WERI-Rb-1 (cell line): Measurements from ENCODE around the gene MNS1.

ENCODE experiments used
- DNase-seq: peaks from one replicate; pipeline ENCODE4 v3.0.0-alpha.2; 2020
- H3K27ac ChIP-seq: fragments of 250-450 bp; sonication (Bioruptor Pico); 2 replicates; pipeline ENCODE4 v1.5.1; 2020; ENCODE audit warnings: mild to moderate bottlenecking, moderate library complexity
- H3K27me3 ChIP-seq: fragments of 250-450 bp; sonication (Bioruptor Pico); 2 replicates; pipeline ENCODE4 v1.5.1; 2021; ENCODE audit warnings: mild to moderate bottlenecking, low read depth, moderate library complexity; ENCODE audit not compliant: insufficient read depth, severe bottlenecking
- H3K36me3 ChIP-seq: fragments of 250-450 bp; sonication (Bioruptor Pico); 2 replicates; pipeline ENCODE4 v1.5.1; 2020; ENCODE audit warnings: mild to moderate bottlenecking, moderate library complexity
- H3K4me3 ChIP-seq: 2 replicates; pipeline ENCODE4 v1.5.1; 2011; ENCODE audit warnings: low read depth, mild to moderate bottlenecking, control low read depth, low read length
- H3K9me3 ChIP-seq: fragments of 250-450 bp; sonication (Bioruptor Pico); 2 replicates; pipeline ENCODE4 v1.5.1; 2021; ENCODE audit warnings: mild to moderate bottlenecking, moderate library complexity; ENCODE audit not compliant: severe bottlenecking
- CTCF ChIP-seq: IDR thresholded peaks from 2 replicates; pipeline ENCODE4 v1.5.1; 2011; ENCODE audit warnings: low read depth, mild to moderate bottlenecking, control low read depth, inconsistent platforms, low read length

Gene MNS1

GRCh38 chr15:56473017-56473416 is 8.1 kb upstream of the MNS1 start:
- Histone ChIP-seq H3K27ac (no peak overlapping the region), H3K36me3 (no peaks in the 10 kb centered on the region), H3K9me3 (no peaks in the 10 kb centered on the region), H3K4me3 (no peak overlapping the region), H3K27me3 (no peaks in the 10 kb centered on the region)
- no peak for TF ChIP-seq CTCF
- DNase-seq, result no peak

GRCh38 chr15:56472278-56472677 is 7.3 kb upstream of the MNS1 start:
- no peaks in the 10 kb centered on the region for H3K27me3 ChIP-seq
- DNase-seq, result no peak
- H3K36me3 ChIP-seq, result no peaks in the 10 kb centered on the region
- H3K4me3 ChIP-seq, result no peak overlapping the region
- H3K27ac ChIP-seq, result no peak overlapping the region
- TF ChIP-seq CTCF, result no peak
- H3K9me3 ChIP-seq, result no peaks in the 10 kb centered on the region

GRCh38 chr15:56471440-56472069 is 6.6 kb upstream of the MNS1 start:
- no peak overlapping the region for H3K27ac ChIP-seq
- no peak for TF ChIP-seq CTCF
- no peak for DNase-seq
- H3K9me3 ChIP-seq, result no peaks in the 10 kb centered on the region
- H3K4me3 ChIP-seq, result no peak overlapping the region
- H3K27me3 ChIP-seq, result no peaks in the 10 kb centered on the region
- H3K36me3 ChIP-seq, result no peaks in the 10 kb centered on the region

- DNase-seq, result no peak
- no peak for TF ChIP-seq CTCF
- H3K4me3 ChIP-seq, result no peak overlapping the region
- H3K27me3 ChIP-seq, result no peaks in the 10 kb centered on the region
- no peaks in the 10 kb centered on the region for H3K36me3 ChIP-seq
- H3K9me3 ChIP-seq, result no peaks in the 10 kb centered on the region
- H3K27ac ChIP-seq, result no peak overlapping the region
These were observed 4.5 kb upstream of the MNS1 start for GRCh38 chr15:56469483-56469882.

- H3K36me3 ChIP-seq, result no peaks in the 10 kb centered on the region
- DNase-seq, result no peak
- H3K4me3 ChIP-seq, result no peak overlapping the region
- no peak for TF ChIP-seq CTCF
- H3K9me3 ChIP-seq, result no peaks in the 10 kb centered on the region
- H3K27ac ChIP-seq, result no peak overlapping the region
- no peaks in the 10 kb centered on the region for H3K27me3 ChIP-seq
These were observed 3.5 kb upstream of the MNS1 start for GRCh38 chr15:56468401-56468800.

GRCh38 chr15:56467616-56468015 is 2.7 kb upstream of the MNS1 start:
- H3K4me3 ChIP-seq, result no peak overlapping the region

More at GRCh38 chr15:56467616-56468015, 2.7 kb upstream of the MNS1 start:
- no peak for DNase-seq
- no peaks in the 10 kb centered on the region for H3K9me3 ChIP-seq
- no peaks in the 10 kb centered on the region for H3K27me3 ChIP-seq
- H3K36me3 ChIP-seq, result no peaks in the 10 kb centered on the region
- no peak overlapping the region for H3K27ac ChIP-seq
- no peak for TF ChIP-seq CTCF
